ENCODE measurements around the gene GRK2. TPM values are rescaled to one million over a fixed set of nuclear protein-coding genes. Genes with fewer than 3 reads are reported as not detected.

Gene GRK2
- total and polyA plus RNA-seq, 2 of the 8 experiments (the other 6 are each of a cell fraction or from before 2014, with no cell fraction given), result 47.3 to 49.7 TPM

- no peaks in the 10 kb centered on the region for H3K79me1 ChIP-seq (ENCODE audit: low read depth, low read length)
- no peak overlapping the region for H2BK120ac ChIP-seq (replicated peaks; ENCODE audit: low read depth, low read length)
- no peak overlapping the region for H4K91ac ChIP-seq (replicated peaks; ENCODE audit: insufficient read length, low read length)
- H2AK5ac ChIP-seq (ENCODE audit: low read depth, low read length), result no peak overlapping the region
- no peak overlapping the region for H3K9ac ChIP-seq (replicated peaks in 1 of 4; ENCODE audit: extremely low read depth in 1 of 4, low read depth in 3 of 4, low read length in 3 of 4)
- no peak overlapping the region for H4K8ac ChIP-seq (ENCODE audit: extremely low read depth, insufficient read depth, low read length)
- no peak for DNase-seq (ENCODE audit: low read depth in 1 of 2, low spot score in 2 of 2)
- no peak overlapping the region for H3K4me2 ChIP-seq (ENCODE audit: insufficient read depth in 1 of 2, low read depth in 2 of 2, low read length in 2 of 2)
- H2BK15ac ChIP-seq (ENCODE audit: low read length), result no peak overlapping the region
- no peak overlapping the region for H3K27ac ChIP-seq (ENCODE audit: low read depth, low read length)
- H3K23ac ChIP-seq (ENCODE audit: insufficient read length), result no peak overlapping the region
- H3K79me2 ChIP-seq (ENCODE audit: control insufficient read depth in 1 of 2, insufficient read depth in 2 of 2, low read length in 2 of 2), result no peaks in the 10 kb centered on the region
- no peak overlapping the region for H3K4ac ChIP-seq (replicated peaks; ENCODE audit: insufficient read length, low read depth, low read length)
- H2BK20ac ChIP-seq (ENCODE audit: low read length), result no peak overlapping the region
- no peaks in the 10 kb centered on the region for H4K20me1 ChIP-seq (replicated peaks in 1 of 2; ENCODE audit: control insufficient read depth in 1 of 2, insufficient read depth in 2 of 2, low read length in 2 of 2)
- no peak overlapping the region for H2BK12ac ChIP-seq (ENCODE audit: low read depth, low read length)
- H2AFZ ChIP-seq (ENCODE audit: low read length), result no peak overlapping the region
- 90% methylated on average over 3 of the region's 3 CpGs; no CpG with 5 or more reads in 1 of the 2 experiments for WGBS, 2 experiments (ENCODE audit: extremely low coverage in 1 of 2, insufficient coverage in 1 of 2, insufficient read length in 1 of 2, insufficient replicate concordance in 2 of 2, low coverage in 1 of 2, low lambda C conversion rate in 2 of 2, missing lambda C conversion rate in 1 of 2)
- no peak overlapping the region for H4K5ac ChIP-seq (ENCODE audit: insufficient read length, low read depth, low read length)
- no peak overlapping the region for H3K14ac ChIP-seq (ENCODE audit: insufficient read length)
- no peak overlapping the region for H3K18ac ChIP-seq (ENCODE audit: extremely low read depth, low read length)
- ChIA-PET POLR2A (ENCODE audit: partially characterized antibody) (interaction anchor here (0.6 to 1.3 kb wide), 2 partner anchors 23 to 202 kb away, joined by 3 read pairs; no protein-coding TSS in a partner anchor), CTCF (ENCODE audit: partially characterized antibody) (interaction anchor here (0.6 to 0.9 kb wide), 3 partner anchors 35 to 182 kb away, joined by 3 to 5 read pairs (median 3); no protein-coding TSS in a partner anchor)
- H3K36me3 ChIP-seq (ENCODE audit: control insufficient read depth in 2 of 4, insufficient read depth in 4 of 4, low read length in 3 of 4), result peaks cover 17 to 46% (median 29%) of the 10 kb centered on the region in 4 experiments; a peak in 7 of 8 replicates
- H3K23me2 ChIP-seq (ENCODE audit: low read depth, low read length), result no peaks in the 10 kb centered on the region
- no peaks in the 10 kb centered on the region for H3K4me1 ChIP-seq (replicated peaks in 1 of 4; ENCODE audit: control insufficient read depth in 3 of 4, insufficient read depth in 4 of 4, low read length in 3 of 4)
- FAIRE-seq, result no peak
- no peak overlapping the region for H3K4me3 ChIP-seq (ENCODE audit: extremely low read depth in 1 of 4, insufficient read depth in 2 of 4, low read depth in 3 of 4, low read length in 4 of 4)
- no peak overlapping the region for H3K56ac ChIP-seq (replicated peaks; ENCODE audit: insufficient read length, low read depth, low read length)
- H2BK5ac ChIP-seq (ENCODE audit: low read depth, low read length), result no peak overlapping the region
- no peaks in the 10 kb centered on the region for H3K27me3 ChIP-seq (replicated peaks in 1 of 4; ENCODE audit: control insufficient read depth in 3 of 4, extremely low read depth in 1 of 4, insufficient read depth in 3 of 4, low read length in 3 of 4)
- H3K9me3 ChIP-seq (ENCODE audit: insufficient read depth in 2 of 2, low read depth in 1 of 2, low read length in 1 of 2), result no peaks in the 10 kb centered on the region
- TF ChIP-seq, protein P1, sequence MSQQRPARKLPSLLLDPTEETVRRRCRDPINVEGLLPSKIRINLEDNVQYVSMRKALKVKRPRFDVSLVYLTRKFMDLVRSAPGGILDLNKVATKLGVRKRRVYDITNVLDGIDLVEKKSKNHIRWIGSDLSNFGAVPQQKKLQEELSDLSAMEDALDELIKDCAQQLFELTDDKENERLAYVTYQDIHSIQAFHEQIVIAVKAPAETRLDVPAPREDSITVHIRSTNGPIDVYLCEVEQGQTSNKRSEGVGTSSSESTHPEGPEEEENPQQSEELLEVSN (IDR thresholded peaks at IDR 0.05), result no peak
- TF ChIP-seq YY1 (IDR thresholded peaks at IDR 0.05; ENCODE audit: low read depth, low read length) (no peak), RXRA (IDR thresholded peaks at IDR 0.05; ENCODE audit: insufficient read depth, low read depth, low read length) (no peak), SP4 (IDR thresholded peaks at IDR 0.05; ENCODE audit: low read length) (no peak), BCL11A (IDR thresholded peaks at IDR 0.05; ENCODE audit: low read depth in 2 of 2, low read length in 2 of 2) (no peak), SIX5 (IDR thresholded peaks at IDR 0.05; ENCODE audit: low read depth, low read length) (no peak), CHD2 (IDR thresholded peaks at IDR 0.05; ENCODE audit: low read length) (no peak), SRF (IDR thresholded peaks at IDR 0.05; ENCODE audit: low read depth, low read length) (no peak), RNF2 (IDR thresholded peaks at IDR 0.05; ENCODE audit: borderline replicate concordance, low read depth, low read length, missing control alignments, poor library complexity, severe bottlenecking) (no peak), JUN (IDR thresholded peaks at IDR 0.05; ENCODE audit: low read depth, low read length) (no peak), BACH1 (IDR thresholded peaks at IDR 0.05; ENCODE audit: low read length) (no peak), BRCA1 (IDR thresholded peaks at IDR 0.05; ENCODE audit: low read depth, low read length) (no peak), RAD21 (IDR thresholded peaks at IDR 0.05 in 1 of 2, conservative IDR thresholded peaks at IDR 0.05 in 1 of 2; ENCODE audit: low read depth in 2 of 2, low read length in 2 of 2) (no peak), POU5F1 (IDR thresholded peaks at IDR 0.05; ENCODE audit: low read depth, low read length) (no peak)
Observed at GRCh38 chr11:67230406-67230805, 35.9 kb upstream of the GRK2 start.

Measured in H1 (cell line).